Amniotic stem cell (primary cell): ENCODE results near the gene EPN2.
"Not testable (repeated sequence)": the region's sequence is repeated elsewhere in the genome, so short reads cannot be mapped to it uniquely, and the experiment has no call there.

Experiments
- DNase-seq: peaks from one replicate; lab custom pipeline; 2025; lab: John Stamatoyannopoulos, UW

EPN2 gene

GRCh38 chr17:19237139-19237388, at the start of gene EPN2:
TSS of gene EPN2 (plus strand) at chr17:19237366. CDS start at chr17:19283120, 45,754 bp downstream.
- DNase-seq = not testable (repeated sequence)

- not testable (repeated sequence) for DNase-seq
These were observed 49.0 kb upstream of the EPN2 start for GRCh38 chr17:19187883-19188869.

DNA sequence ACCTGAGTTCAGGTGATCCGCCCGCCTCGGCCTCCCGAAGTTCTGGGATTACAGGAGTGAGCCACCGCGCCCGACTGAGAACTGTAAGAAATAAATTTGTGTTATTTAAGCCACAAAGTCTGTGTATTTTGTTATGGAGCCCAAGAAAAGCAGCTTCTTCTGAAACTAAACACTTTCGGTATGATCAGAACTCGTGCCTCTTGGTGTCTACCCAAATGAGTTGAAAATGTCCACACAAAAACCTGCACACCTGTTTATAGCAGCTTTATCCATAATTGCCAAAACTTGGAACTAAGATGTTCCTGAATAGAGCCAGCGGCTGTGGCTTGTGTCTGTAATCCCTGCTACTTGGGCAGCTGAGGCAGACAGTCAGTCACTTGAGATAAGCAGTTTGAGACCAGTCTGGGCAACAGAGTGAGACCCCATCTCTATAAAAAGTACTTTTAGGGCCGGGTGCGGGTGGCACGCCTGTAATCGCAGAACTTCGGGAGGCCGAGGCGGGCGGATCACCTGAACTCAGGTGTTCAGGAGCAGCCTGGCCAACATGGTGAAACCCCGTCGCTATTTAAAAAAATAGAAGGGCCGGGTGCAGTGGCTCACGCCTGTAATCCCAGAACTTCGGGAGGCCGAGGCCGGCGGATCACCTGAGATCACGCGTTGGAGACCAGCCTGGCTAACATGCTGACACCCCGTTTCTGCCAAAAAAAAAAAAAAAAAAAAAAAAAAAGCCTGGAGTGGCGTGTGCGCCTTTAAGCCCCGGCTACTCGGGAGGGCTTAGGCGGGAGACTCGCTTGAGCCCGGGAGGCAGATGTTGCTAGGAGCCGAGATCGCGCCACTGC, 48.1 kb upstream of the EPN2 start:
- DNase-seq = not testable (repeated sequence)

GRCh38 chr17:19189781-19190405, 47.3 kb upstream of the EPN2 start:
- DNase-seq = not testable (repeated sequence)

DNA sequence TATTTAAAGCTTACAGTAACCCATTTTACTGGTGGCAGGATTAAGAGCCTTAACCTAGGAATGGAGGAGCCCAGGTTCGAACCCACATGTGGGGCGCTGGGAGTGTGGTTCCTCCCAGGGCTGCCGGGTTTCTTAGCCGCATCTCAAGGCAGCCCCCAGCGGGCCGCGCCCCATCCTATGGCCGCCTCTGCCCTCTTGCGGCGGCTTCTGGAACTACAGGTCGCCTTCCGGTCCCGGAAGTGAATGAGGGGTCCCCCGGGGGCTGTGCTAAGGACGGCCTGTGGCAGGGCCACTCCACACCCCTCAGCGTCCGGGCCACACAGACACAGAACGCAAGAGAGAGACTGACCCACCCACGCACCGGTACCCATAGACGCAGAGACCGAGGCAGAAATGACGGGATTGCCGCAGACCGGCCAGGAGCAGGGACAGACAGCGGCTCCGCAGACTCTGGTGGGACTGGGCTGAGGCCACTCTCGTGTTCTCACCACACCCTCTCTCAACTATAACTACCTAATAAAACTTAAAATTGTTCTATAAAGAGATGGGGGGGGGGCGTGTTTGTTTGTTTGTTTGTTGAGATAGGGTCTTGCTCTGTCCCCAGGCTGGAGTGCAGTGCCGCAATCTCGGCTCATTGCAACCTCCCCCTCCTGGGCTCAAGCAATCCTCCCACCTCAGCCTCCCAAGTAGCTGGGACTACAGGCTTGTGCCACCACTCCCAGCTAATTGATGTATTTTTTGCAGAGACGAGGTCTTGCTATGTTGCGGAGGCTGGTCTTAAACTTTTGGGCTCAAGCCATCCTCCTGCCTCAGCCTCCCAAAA, 40.6 kb upstream of the EPN2 start:
- DNase-seq = not testable (repeated sequence)

DNA sequence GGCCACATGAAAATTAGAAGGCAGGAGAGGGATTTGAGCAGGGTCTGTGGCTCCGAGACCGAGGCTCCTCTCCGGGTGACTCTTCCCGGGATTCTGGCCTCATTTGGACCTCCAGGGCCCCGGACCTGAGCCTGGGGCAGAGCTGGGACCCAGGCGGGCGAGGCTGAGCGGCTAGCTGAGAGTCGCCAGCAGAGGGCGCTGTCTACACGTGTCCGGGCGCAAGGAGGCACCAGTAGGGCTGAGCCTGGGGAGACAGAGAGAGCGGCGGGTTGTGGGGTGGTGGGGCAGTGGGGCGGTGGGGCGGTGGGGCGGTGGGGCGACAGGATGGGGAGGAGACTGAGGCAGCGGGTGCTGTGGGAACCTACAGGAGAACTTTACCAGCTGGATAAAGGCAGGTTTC, 34.7 kb upstream of the EPN2 start:
- not testable (repeated sequence) for DNase-seq

DNA sequence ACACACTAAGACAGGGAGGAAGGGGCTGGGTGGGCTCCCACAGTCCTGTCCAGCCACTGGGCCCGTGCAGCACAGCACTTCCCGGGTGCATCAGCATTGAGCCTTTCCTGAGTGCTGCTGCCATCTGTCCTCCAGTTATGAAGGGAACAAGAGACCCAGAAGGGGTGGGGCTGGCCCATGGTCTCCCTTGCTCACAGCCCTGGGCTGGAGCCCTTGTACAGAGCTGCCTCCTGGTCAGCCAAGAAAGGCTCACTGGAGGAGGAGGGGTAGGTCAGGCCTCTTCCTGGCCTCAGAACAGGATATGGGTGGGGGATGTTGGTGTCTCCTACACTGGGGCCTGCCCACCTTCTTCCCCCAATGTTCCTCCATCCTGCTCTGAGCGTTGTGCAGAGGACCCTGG, 33.7 kb upstream of the EPN2 start:
- DNase-seq = not testable (repeated sequence)

GRCh38 chr17:19215074-19215860, 21.9 kb upstream of the EPN2 start:
- not testable (repeated sequence) for DNase-seq

- not testable (repeated sequence) for DNase-seq
These were observed 20.8 kb upstream of the EPN2 start for GRCh38 chr17:19216148-19216926.

GRCh38 chr17:19218914-19219313, 18.3 kb upstream of the EPN2 start:
- not testable (repeated sequence) for DNase-seq

GRCh38 chr17:19219384-19219783, 17.8 kb upstream of the EPN2 start:
- not testable (repeated sequence) for DNase-seq

DNA sequence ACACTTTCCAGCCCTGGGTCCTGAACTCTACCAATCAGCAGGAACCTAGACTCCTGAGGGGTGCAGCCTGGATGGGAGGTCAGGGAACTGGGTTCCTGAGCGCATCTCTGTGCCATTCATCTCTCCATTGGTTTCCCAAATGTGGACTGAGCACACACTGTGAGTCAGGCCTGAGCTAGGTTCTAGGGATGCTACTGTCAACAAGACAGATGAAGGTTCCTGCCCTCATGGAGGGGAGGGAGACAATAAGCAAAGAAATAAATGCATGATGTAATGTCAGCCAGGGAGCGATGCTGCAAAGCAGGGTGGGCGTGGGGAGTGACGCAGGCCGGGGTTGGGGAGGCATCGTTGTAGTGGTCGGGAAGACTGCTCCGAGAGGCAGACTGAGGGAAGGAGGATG, 17.0 kb upstream of the EPN2 start:
- not testable (repeated sequence) for DNase-seq

DNA sequence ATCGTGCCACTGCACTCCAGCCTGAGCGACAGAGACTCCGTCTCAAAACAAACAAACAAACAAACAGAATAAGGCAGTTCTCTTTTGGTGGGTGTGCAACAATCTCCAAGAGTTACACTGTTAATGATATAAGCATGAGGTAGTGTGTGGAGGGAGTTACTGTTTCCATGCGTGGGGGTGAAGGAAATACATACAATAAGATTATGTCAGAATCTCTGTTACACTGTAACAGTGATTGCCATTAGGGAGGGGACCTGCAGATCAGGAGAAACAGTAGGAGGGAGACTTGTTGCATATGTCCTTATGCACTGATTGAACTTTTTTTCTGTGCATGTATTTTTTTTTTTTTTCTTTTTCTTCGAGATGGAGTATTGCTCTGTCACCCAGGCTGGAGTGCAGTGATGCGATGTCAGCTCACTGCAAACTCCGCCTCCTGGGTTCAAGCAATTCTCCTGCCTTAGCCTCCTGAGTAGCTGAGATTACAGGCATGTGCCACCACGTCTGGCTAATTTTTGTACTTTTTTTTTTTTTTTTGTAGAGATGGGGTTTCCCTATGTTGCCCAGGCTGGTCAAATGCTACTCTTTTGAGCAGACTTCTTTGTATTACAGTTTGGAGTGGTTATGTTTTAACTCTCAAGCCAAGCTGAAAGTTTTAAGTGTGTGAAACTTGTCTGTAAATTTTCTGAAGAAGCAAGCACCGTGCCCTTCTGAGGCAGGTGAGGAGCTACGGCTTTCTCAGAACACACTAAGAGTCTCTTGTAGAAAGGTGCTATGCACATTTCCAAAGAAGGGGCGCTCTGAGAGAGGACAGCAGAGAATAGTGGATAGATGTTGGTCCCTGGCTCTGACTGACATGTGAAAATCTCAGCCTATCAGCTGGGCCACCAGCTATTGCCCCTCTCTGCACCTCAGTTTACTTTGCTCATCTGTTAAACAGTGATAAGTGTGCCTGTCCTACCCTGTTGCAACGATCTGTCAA, 10.3 kb upstream of the EPN2 start:
- DNase-seq = not testable (repeated sequence)

DNA sequence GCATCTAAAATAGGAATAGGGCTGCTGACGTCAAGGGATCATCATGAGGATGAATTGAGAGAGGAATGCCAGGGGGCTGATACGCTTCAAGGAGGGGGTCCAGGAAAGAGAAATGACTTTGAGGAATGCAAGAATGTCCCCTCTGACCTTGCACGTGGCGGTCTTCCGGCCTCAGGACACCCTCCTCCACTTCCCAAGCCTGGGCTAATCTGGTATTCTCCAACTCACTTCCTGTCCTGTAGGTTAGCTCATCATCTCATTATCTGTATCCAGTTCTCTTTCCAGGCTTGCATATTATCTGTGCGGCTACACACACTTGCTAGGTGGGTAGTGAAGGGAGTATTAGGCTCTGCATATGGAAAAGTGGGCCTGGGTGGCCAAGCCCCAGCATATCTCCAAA, 2.5 kb upstream of the EPN2 start:
- not testable (repeated sequence) for DNase-seq

DNA sequence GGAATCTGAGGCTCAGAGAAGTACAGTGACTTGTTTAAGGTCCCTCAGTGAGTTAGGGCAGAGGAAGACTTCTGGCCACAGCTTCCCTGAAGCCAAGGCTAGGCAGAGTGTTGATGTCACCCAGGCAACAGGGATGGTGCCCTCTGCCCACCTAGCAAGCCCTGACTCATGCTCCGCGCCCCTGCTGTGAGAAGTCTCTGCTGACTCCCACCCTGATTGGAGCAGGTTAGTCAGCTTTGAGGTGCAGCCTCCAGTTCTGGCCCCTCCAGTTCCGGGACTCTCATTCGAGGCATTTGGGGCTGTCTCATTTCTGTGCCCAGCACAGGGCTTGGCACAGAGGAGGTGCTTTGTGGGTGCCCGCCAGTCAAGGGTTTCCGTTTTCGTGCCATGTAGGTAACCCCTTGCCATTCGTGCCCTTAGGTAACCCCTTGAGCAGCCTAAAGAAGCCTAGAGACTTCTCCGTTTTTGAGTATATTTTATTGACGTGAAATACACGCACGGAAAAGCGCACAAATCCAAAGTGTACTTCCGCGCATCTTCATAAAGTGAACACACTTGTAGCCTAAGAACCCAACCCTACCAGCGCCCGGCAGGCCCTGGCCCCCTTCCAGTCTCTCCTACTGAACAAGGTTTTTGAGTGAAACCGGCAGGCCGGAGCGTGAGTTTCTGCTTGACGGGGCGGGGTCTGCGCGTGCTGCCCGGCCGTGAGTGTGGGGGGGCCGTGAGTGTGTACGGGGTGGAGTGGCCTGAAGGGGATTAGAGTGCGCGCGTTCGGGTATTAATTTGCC, 621 bp upstream of the EPN2 start:
- DNase-seq = not testable (repeated sequence)

DNA sequence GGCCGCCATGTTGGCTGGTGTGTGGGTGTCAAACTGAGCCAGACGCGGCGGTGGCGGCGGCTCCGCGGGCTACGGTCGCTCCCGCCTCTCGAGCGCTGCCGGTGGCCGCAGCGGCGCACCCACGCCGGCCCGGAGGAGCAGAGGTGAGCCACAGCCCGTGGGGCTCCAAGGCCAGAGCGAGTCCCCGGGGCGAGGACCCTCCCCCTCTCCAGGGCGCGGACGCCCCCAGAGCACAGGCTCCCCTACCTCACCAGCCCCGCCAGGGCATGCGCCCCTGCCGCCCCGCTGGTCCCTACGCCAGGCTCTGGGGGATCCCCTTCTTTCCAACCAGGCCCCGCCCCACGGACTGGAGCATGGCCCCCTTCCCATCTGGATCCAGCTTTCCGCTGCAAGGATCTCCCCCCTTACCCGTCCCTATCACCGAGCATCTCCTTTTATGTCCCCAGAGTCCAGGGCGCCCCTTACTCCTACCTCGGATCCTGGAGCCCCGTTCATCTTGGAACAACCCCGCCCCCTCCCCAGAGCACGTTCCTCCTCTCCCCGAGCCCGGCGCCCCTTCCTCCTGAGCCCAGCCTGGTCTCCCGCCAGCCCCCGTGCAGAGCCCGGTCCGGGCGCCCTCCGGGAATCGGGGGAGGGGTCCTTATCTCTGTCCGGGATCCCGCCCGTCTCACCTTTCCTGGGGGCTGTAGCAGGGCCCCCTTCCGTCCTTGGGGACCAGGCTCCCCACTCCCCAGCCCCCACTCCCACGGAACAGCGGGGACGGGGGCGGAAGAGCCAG, 412 bp downstream of the EPN2 start:
- DNase-seq = no peak

DNA sequence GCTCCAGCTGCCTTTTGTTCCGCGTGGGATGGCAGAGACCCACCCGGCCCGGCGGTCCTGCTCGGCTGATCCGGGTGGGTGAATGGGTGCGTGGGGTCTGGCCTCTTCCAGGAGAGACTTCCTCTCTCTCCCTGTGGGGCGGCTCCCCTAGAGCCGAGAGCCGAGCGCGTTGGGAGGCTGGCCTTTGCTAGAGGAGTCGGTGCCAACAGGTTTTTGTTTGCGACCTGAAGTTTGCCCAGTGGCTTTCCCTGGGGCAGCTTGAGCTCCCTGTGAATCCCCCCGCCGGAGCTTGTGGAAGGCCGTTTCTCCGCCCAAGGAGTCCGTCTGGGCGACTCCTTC, 970 bp downstream of the EPN2 start:
- no peak for DNase-seq
